Adrenal gland (tissue), 5 donors: ENCODE results near the gene MLST8.

Experiments used
- CTCF ChIP-seq, 6 experiments: fragments of 450-650 bp in 4 of 6; fragments of 200-600 bp in 2 of 6; sonication (generic) in 1 of 6; IDR thresholded peaks; 1 replicate in 5 of 6; 2 replicates in 1 of 6; pipeline versions ENCODE4 v1.5.1 to v1.8.0; 2016 to 2021; ENCODE audit warnings: antibody characterized with exemption in 6 of 6, mild to moderate bottlenecking in 2 of 6, moderate library complexity in 1 of 6
- POLR2A ChIP-seq, 2 donors: fragments of 450-650 bp; IDR thresholded peaks; one replicate each; pipeline ENCODE4 v1.6.1; 2017; ENCODE audit warnings: antibody characterized with exemption in 2 of 2, mild to moderate bottlenecking in 2 of 2, moderate library complexity in 1 of 2
- donor health status: DM: no; HTN: no; CAD: no.

- no peak for TF ChIP-seq CTCF (IDR thresholded peaks at IDR 0.05)
- TF ChIP-seq POLR2A (IDR thresholded peaks at IDR 0.05) = no peak
Observed at GRCh38 chr16:2237493-2238149, 32.4 kb downstream of the MLST8 start.
